H9 (cell line): ENCODE results near the gene RERE. TPM values are rescaled to one million over a fixed set of nuclear protein-coding genes. Genes with fewer than 3 reads are reported as not detected.

Experiments
- DNase-seq: peaks from one replicate; pipeline ENCODE4 v3.0.0-alpha.2; 2017
- H2AFZ ChIP-seq: one replicate; pipeline ENCODE4 v1.6.1; 2013; ENCODE audit warnings: mild to moderate bottlenecking, low read length, control low read depth, moderate library complexity
- H2AK5ac ChIP-seq: 2 replicates; pipeline ENCODE4 v1.6.1; 2013; ENCODE audit warnings: low read length, control low read depth, mixed read lengths; ENCODE audit not compliant: insufficient read length
- H2BK120ac ChIP-seq: one replicate; pipeline ENCODE4 v1.6.1; 2013; ENCODE audit warnings: low read depth, mild to moderate bottlenecking, low read length, control low read depth, inconsistent platforms; ENCODE audit not compliant: poor library complexity, severe bottlenecking
- H2BK12ac ChIP-seq: 2 replicates; pipeline ENCODE4 v1.6.1; 2013; ENCODE audit warnings: low read length, control low read depth, mixed read lengths, low read depth; ENCODE audit not compliant: insufficient read length
- H2BK15ac ChIP-seq: 2 replicates; pipeline ENCODE4 v1.6.1; 2013; ENCODE audit warnings: low read depth, low read length, control low read depth
- H2BK20ac ChIP-seq: one replicate; pipeline ENCODE4 v1.6.1; 2013; ENCODE audit warnings: low read depth, mild to moderate bottlenecking, low read length, control low read depth, inconsistent platforms; ENCODE audit not compliant: poor library complexity, severe bottlenecking
- H2BK5ac ChIP-seq: 2 replicates; pipeline ENCODE4 v1.6.1; 2013; ENCODE audit warnings: low read length, control low read depth, mixed read lengths; ENCODE audit not compliant: insufficient read length
- H3K14ac ChIP-seq: 2 replicates; pipeline ENCODE4 v1.6.1; 2013; ENCODE audit warnings: low read length, control low read depth; ENCODE audit not compliant: insufficient read depth
- H3K18ac ChIP-seq: 2 replicates; pipeline ENCODE4 v1.6.1; 2013; ENCODE audit warnings: low read depth, mild to moderate bottlenecking, mixed read lengths, low read length, control low read depth; ENCODE audit not compliant: insufficient read length
- H3K23ac ChIP-seq: 2 replicates; pipeline ENCODE4 v1.6.1; 2013; ENCODE audit warnings: low read length, control low read depth, mixed read lengths, low read depth; ENCODE audit not compliant: insufficient read length
- H3K23me2 ChIP-seq: 2 replicates; pipeline ENCODE4 v1.6.1; 2013; ENCODE audit warnings: low read depth, mild to moderate bottlenecking, mixed read lengths, low read length, control low read depth; ENCODE audit not compliant: insufficient read length, poor library complexity, severe bottlenecking
- H3K27ac ChIP-seq: 2 replicates; pipeline ENCODE4 v1.5.1; 2013; ENCODE audit warnings: low read length, control low read depth, mixed read lengths, low read depth; ENCODE audit not compliant: insufficient read length
- H3K27me3 ChIP-seq: 2 replicates; pipeline ENCODE4 v1.6.1; 2013; ENCODE audit warnings: low read length, control low read depth, inconsistent platforms; ENCODE audit not compliant: insufficient read depth
- H3K4ac ChIP-seq: 2 replicates; pipeline ENCODE4 v1.6.1; 2013; ENCODE audit warnings: low read depth, mild to moderate bottlenecking, control low read depth, inconsistent platforms, low read length, moderate library complexity
- H3K4me1 ChIP-seq: 2 replicates; pipeline ENCODE4 v1.6.1; 2013; ENCODE audit warnings: low read length, control low read depth, inconsistent platforms; ENCODE audit not compliant: insufficient read depth
- H3K4me2 ChIP-seq: 2 replicates; pipeline ENCODE4 v1.6.1; 2013; ENCODE audit warnings: low read length, control low read depth, mixed read lengths; ENCODE audit not compliant: insufficient read length, insufficient read depth
- H3K56ac ChIP-seq: 2 replicates; pipeline ENCODE4 v1.6.1; 2013; ENCODE audit warnings: low read depth, mild to moderate bottlenecking, mixed read lengths, low read length, control low read depth; ENCODE audit not compliant: insufficient read length
- H3K79me1 ChIP-seq: 2 replicates; pipeline ENCODE4 v1.6.1; 2013; ENCODE audit warnings: low read depth, mild to moderate bottlenecking, moderate library complexity, low read length, control low read depth, inconsistent platforms; ENCODE audit not compliant: insufficient read depth, poor library complexity, severe bottlenecking
- H3K79me2 ChIP-seq: 2 replicates; pipeline ENCODE4 v1.6.1; 2013; ENCODE audit warnings: low read length, control low read depth, inconsistent platforms; ENCODE audit not compliant: insufficient read depth
- H3K9ac ChIP-seq: 2 replicates; pipeline ENCODE4 v1.6.1; 2013; ENCODE audit warnings: low read length, control low read depth, mixed read lengths; ENCODE audit not compliant: insufficient read length; ENCODE audit errors: extremely low read depth
- H3K9me3 ChIP-seq: one replicate; pipeline ENCODE4 v1.6.1; 2013; ENCODE audit warnings: low read depth, low read length, inconsistent platforms; ENCODE audit not compliant: control insufficient read depth
- H3T11ph ChIP-seq: one replicate; pipeline ENCODE4 v1.6.1; 2013; ENCODE audit warnings: mild to moderate bottlenecking, low read length, control low read depth, inconsistent platforms
- H4K20me1 ChIP-seq: one replicate; pipeline ENCODE4 v1.6.1; 2013; ENCODE audit not compliant: control insufficient read depth, insufficient read length, insufficient read depth
- H4K5ac ChIP-seq: 2 replicates; pipeline ENCODE4 v1.6.1; 2013; ENCODE audit warnings: low read depth, mild to moderate bottlenecking, mixed read lengths, low read length, control low read depth; ENCODE audit not compliant: insufficient read length
- H4K8ac ChIP-seq: replicated peaks from 2 replicates; pipeline ENCODE4 v1.6.1; 2013; ENCODE audit warnings: low read length, control low read depth, mixed read lengths, low read depth; ENCODE audit not compliant: insufficient read length
- H4K91ac ChIP-seq: 2 replicates; pipeline ENCODE4 v1.6.1; 2013; ENCODE audit warnings: low read depth, mild to moderate bottlenecking, moderate library complexity, mixed read lengths, low read length, control low read depth; ENCODE audit not compliant: insufficient read length
- H3K27ac Mint-ChIP-seq, 3 experiments: 2 replicates in 2 of 3; 3 replicates in 1 of 3; pipeline ENCODE4 v1.8.0; 2020 to 2021; ENCODE audit warnings: mixed read lengths in 3 of 3, mild to moderate bottlenecking in 1 of 3, moderate library complexity in 1 of 3
- H3K27me3 Mint-ChIP-seq: 2 replicates; pipeline ENCODE4 v1.8.0; 2021; ENCODE audit warnings: low read depth, mild to moderate bottlenecking, moderate library complexity, mixed read lengths
- H3K36me3 Mint-ChIP-seq, 3 experiments: 2 replicates in 2 of 3; 3 replicates in 1 of 3; pipeline ENCODE4 v1.8.0; 2020 to 2021; ENCODE audit warnings: low read depth in 3 of 3, mixed read lengths in 3 of 3; ENCODE audit not compliant: insufficient read depth in 1 of 3
- H3K4me1 Mint-ChIP-seq, 2 experiments: 2 replicates each; pipeline ENCODE4 v1.8.0; 2020; ENCODE audit warnings: mixed read lengths in 2 of 2
- H3K4me3 Mint-ChIP-seq, 2 experiments: 2 replicates in 1 of 2; 3 replicates in 1 of 2; pipeline ENCODE4 v1.8.0; 2020 to 2021; ENCODE audit warnings: mild to moderate bottlenecking in 2 of 2, mixed read lengths in 2 of 2, moderate library complexity in 1 of 2
- H3K9me3 Mint-ChIP-seq, 2 experiments: 2 replicates in 1 of 2; 3 replicates in 1 of 2; pipeline ENCODE4 v1.8.0; 2020; ENCODE audit warnings: mild to moderate bottlenecking in 2 of 2, mixed read lengths in 2 of 2, moderate library complexity in 1 of 2
- CTCF ChIP-seq: fragments of 200-600 bp; sonication (generic); conservative IDR thresholded peaks from 3 replicates; pipeline ENCODE4 v1.8.0; 2021; ENCODE audit warnings: antibody characterized with exemption, mild to moderate bottlenecking
- WGBS: extraction: QIAGEN DNeasy Blood & Tissue Kit; methylation state at CpG from one replicate; pipeline ENCODE4 v1.1.7; 2013; ENCODE audit warnings: missing lambda C conversion rate, low lambda C conversion rate, mixed read lengths; ENCODE audit not compliant: insufficient read length; ENCODE audit errors: extremely low coverage; 5-methylcytosine and 5-hydroxymethylcytosine counted together
- total RNA-seq: library from RNA; stranded (reverse); gene quantifications from 2 replicates; pipeline ENCODE4 v1.2.1, GENCODE V29; 2021

RERE gene
- total RNA-seq, 1 experiment from 2014 or later, result 103 TPM

- Histone ChIP-seq H3K27me3 (no peaks in the 10 kb centered on the region), H3K4me1 (peaks cover 11% of the 10 kb centered on the region; the same call in 1 of the 2 replicates), H4K5ac (no peak overlapping the region), H3K23me2 (no peaks in the 10 kb centered on the region), H4K8ac (no peak overlapping the region), H3K9ac (no peak overlapping the region), H3T11ph (no peak overlapping the region), H3K56ac (no peak overlapping the region), H3K14ac (no peak overlapping the region), H3K23ac (no peak overlapping the region), H2AFZ (no peak overlapping the region), H2BK5ac (no peak overlapping the region), H3K18ac (no peak overlapping the region), H3K4ac (no peak overlapping the region), H2BK20ac (no peak overlapping the region), H2BK120ac (no peak overlapping the region), H3K79me1 (peaks cover 12% of the 10 kb centered on the region), H3K4me2 (no peak overlapping the region), H4K20me1 (no peaks in the 10 kb centered on the region), H2BK15ac (no peak overlapping the region), H3K79me2 (peaks cover 63% of the 10 kb centered on the region; the same call in 1 of the 2 replicates), H2AK5ac (no peak overlapping the region), H4K91ac (no peak overlapping the region), H3K9me3 (no peaks in the 10 kb centered on the region), H2BK12ac (no peak overlapping the region), H3K27ac (no peak overlapping the region)
- Mint-ChIP-seq H3K27ac (no peak overlapping the region), H3K4me1 (peaks cover 39 to 41% of the 10 kb centered on the region in 2 experiments), H3K4me3 (no peak overlapping the region), H3K27me3 (no peaks in the 10 kb centered on the region), H3K36me3 (no peaks in the 10 kb centered on the region; a peak in 1 of 7 replicates), H3K9me3 (no peaks in the 10 kb centered on the region)
- DNase-seq, result no peak
- WGBS, result no CpG with 5 or more reads among the region's 14 CpGs
- TF ChIP-seq CTCF, result no peak
These were observed 136.5 kb downstream of the RERE start for GRCh38 chr1:8680664-8681650.
